Neutrophil (primary cell): ENCODE measurements around the gene BEST4.
"Not testable (repeated sequence)": the region's sequence is repeated elsewhere in the genome, so short reads cannot be mapped to it uniquely, and the experiment has no call there.

Source experiments
- H3K27ac ChIP-seq: fragments of 200-600 bp; sonication (generic); 2 replicates; pipeline ENCODE4 v1.5.1; 2016; ENCODE audit warnings: mild to moderate bottlenecking, moderate library complexity
- H3K27me3 ChIP-seq: fragments of 200-600 bp; sonication (generic); 2 replicates; pipeline ENCODE4 v1.6.0; 2016; ENCODE audit warnings: mild to moderate bottlenecking
- H3K36me3 ChIP-seq: fragments of 200-600 bp; sonication (generic); 2 replicates; pipeline ENCODE4 v1.5.1; 2017
- H3K4me1 ChIP-seq, 2 experiments: fragments of 200-600 bp in 1 of 2; sonication (generic) in 1 of 2; 1 replicate in 1 of 2; 2 replicates in 1 of 2; pipeline versions ENCODE4 v1.5.1 to v1.6.1; 2013 to 2016; ENCODE audit warnings: low read depth in 1 of 2, low read length in 1 of 2, mild to moderate bottlenecking in 1 of 2, moderate library complexity in 1 of 2; ENCODE audit not compliant: control insufficient read depth in 1 of 2, insufficient read depth in 1 of 2
- H3K4me3 ChIP-seq, 2 experiments: fragments of 200-600 bp in 1 of 2; sonication (generic) in 1 of 2; 1 replicate in 1 of 2; 2 replicates in 1 of 2; pipeline ENCODE4 v1.5.1; 2013 to 2016; ENCODE audit warnings: low read depth in 1 of 2, low read length in 1 of 2, mild to moderate bottlenecking in 1 of 2, moderate library complexity in 1 of 2
- H3K9me3 ChIP-seq: fragments of 200-600 bp; sonication (generic); 2 replicates; pipeline ENCODE4 v1.5.1; 2016
- CTCF ChIP-seq: fragments of 200-600 bp; sonication (generic); IDR thresholded peaks from 2 replicates; pipeline ENCODE4 v1.5.1; 2016; ENCODE audit warnings: antibody characterized with exemption

BEST4 gene

GRCh38 chr1:44799770-44800584 lies 12.0 kb upstream of the BEST4 start, which contains the start of gene PLK3:
PLK3 (plus strand) TSS chr1:44800377; CDS start chr1:44800464, 87 bp downstream.
- Histone ChIP-seq H3K36me3 (peaks cover 32% of the 10 kb centered on the region), H3K9me3 (no peaks in the 10 kb centered on the region), H3K27ac (peak within 1 kb of the TSS; percentile 95), H3K4me1 (peaks cover 36 to 41% of the 10 kb centered on the region in 2 experiments), H3K4me3 (peak within 1 kb of the TSS; percentile 82 to 98), H3K27me3 (no peaks in the 10 kb centered on the region)
- TF ChIP-seq CTCF, result peak; percentile 90

- no peak for TF ChIP-seq CTCF
- Histone ChIP-seq H3K36me3 (peaks cover 20% of the 10 kb centered on the region), H3K27me3 (no peaks in the 10 kb centered on the region), H3K4me1 (peaks cover 36 to 38% of the 10 kb centered on the region in 2 experiments), H3K27ac (peak overlapping the region; percentile 95), H3K9me3 (no peaks in the 10 kb centered on the region), H3K4me3 (peak overlapping the region; percentile 82 to 98)
Observed at GRCh38 chr1:44798481-44799365, 10.8 kb upstream of the BEST4 start.

- Histone ChIP-seq H3K36me3 (peaks cover 12% of the 10 kb centered on the region), H3K4me1 (peaks cover 31 to 36% of the 10 kb centered on the region in 2 experiments)
- not testable (repeated sequence) for H3K27ac ChIP-seq, H3K9me3 ChIP-seq, H3K27me3 ChIP-seq, H3K4me3 ChIP-seq
Observed at GRCh38 chr1:44797886-44798285, 9.9 kb upstream of the BEST4 start.

GRCh38 chr1:44792736-44793502 lies 4.9 kb upstream of the BEST4 start:
- no peak overlapping the region for H3K4me3 ChIP-seq
- no peaks in the 10 kb centered on the region for H3K4me1 ChIP-seq
- no peaks in the 10 kb centered on the region for H3K9me3 ChIP-seq
- H3K27ac ChIP-seq, result no peak overlapping the region
- H3K36me3 ChIP-seq, result no peaks in the 10 kb centered on the region
- no peak for TF ChIP-seq CTCF
- H3K27me3 ChIP-seq, result no peaks in the 10 kb centered on the region

- Histone ChIP-seq H3K27ac (no peak overlapping the region), H3K36me3 (no peaks in the 10 kb centered on the region), H3K27me3 (no peaks in the 10 kb centered on the region), H3K4me1 (peaks cover 5 to 6% of the 10 kb centered on the region in 2 experiments), H3K9me3 (no peaks in the 10 kb centered on the region), H3K4me3 (no peak overlapping the region)
- no peak for TF ChIP-seq CTCF
Observed at GRCh38 chr1:44790968-44791801, 3.2 kb upstream of the BEST4 start.
